22Rv1 (cell line): ENCODE data around the gene SS18L1.

Experiments
- H3K27ac ChIP-seq: fragments of 450-650 bp; 2 replicates; pipeline ENCODE4 v1.5.1; 2017
- CTCF ChIP-seq: fragments of 450-650 bp; IDR thresholded peaks from 2 replicates; pipeline ENCODE4 v1.5.1; 2017; ENCODE audit warnings: mild to moderate bottlenecking
- ZFX ChIP-seq: fragments of 450-650 bp; IDR thresholded peaks from 2 replicates; pipeline ENCODE4 v1.6.1; 2017; ENCODE audit warnings: antibody characterized with exemption, borderline replicate concordance

Gene SS18L1

GRCh38 chr20:62178316-62179161 is 35.0 kb downstream of the SS18L1 start:
- TF ChIP-seq ZFX, result no peak
- TF ChIP-seq CTCF, result no peak
- no peak overlapping the region for H3K27ac ChIP-seq

- H3K27ac ChIP-seq, result no peak overlapping the region
- TF ChIP-seq ZFX, result no peak
Measured at GRCh38 chr20:62179162-62179504, 35.6 kb downstream of the SS18L1 start.

GRCh38 chr20:62181808-62182207 is 38.2 kb downstream of the SS18L1 start:
- no peak for TF ChIP-seq CTCF
- no peak for TF ChIP-seq ZFX
- peak overlapping the region; percentile 86 for H3K27ac ChIP-seq

- peak within 1 kb of the TSS; percentile 86 for H3K27ac ChIP-seq
Measured at GRCh38 chr20:62182469-62183425, 39.2 kb downstream of the SS18L1 start, which contains the start of gene MTG2. MTG2 (plus strand) TSS chr20:62183028; CDS start chr20:62193421, 10,393 bp downstream.

GRCh38 chr20:62183426-62184142 is 40.0 kb downstream of the SS18L1 start:
- TF ChIP-seq CTCF (no peak), ZFX (no peak)

More at GRCh38 chr20:62182469-62183425, 39.2 kb downstream of the SS18L1 start, which contains the start of gene MTG2:
- no peak for TF ChIP-seq ZFX
- TF ChIP-seq CTCF, result no peak

GRCh38 chr20:62186096-62186426 is 42.5 kb downstream of the SS18L1 start:
- H3K27ac ChIP-seq, result no peak overlapping the region
- TF ChIP-seq CTCF, result no peak
- no peak for TF ChIP-seq ZFX

More at GRCh38 chr20:62183426-62184142, 40.0 kb downstream of the SS18L1 start:
- H3K27ac ChIP-seq, result peak overlapping the region; percentile 86

- TF ChIP-seq CTCF (no peak), ZFX (no peak)
- H3K27ac ChIP-seq, result no peak overlapping the region
Measured at GRCh38 chr20:62186887-62187866, 43.6 kb downstream of the SS18L1 start.
